Activated CD8-positive, alpha-beta T cell treated with anti-CD3 and anti-CD28 coated beads, Interleukin-2, amount 10 ng/mL, durations not matched to agents 7 days and 5 days (primary cell): ENCODE results near the gene PRSS56. TPM values are rescaled to one million over a fixed set of nuclear protein-coding genes. Genes with fewer than 3 reads are reported as not detected.

Experiments used
- ATAC-seq: fragments of 150-1000 bp; cut with Tn5 transposase; one replicate; pipeline ENCODE4 v1.10.0; 2021; ENCODE audit warnings: moderate library complexity
- CTCF ChIA-PET: fragments of 350-600 bp; sonication (Branson Sonifier 250); formaldehyde crosslinking; loops from one replicate; lab custom pipeline; 2021; ENCODE audit warnings: antibody characterized with exemption; lab: Charles Lee
- POLR2A ChIA-PET: fragments of 350-600 bp; sonication (Branson Sonifier 250); formaldehyde crosslinking; loops from one replicate; lab custom pipeline; 2021; ENCODE audit warnings: antibody characterized with exemption; lab: Charles Lee
- DNase-seq: peaks from one replicate; pipeline ENCODE4 v3.0.0-alpha.2; 2020
- H3K27ac Mint-ChIP-seq: one replicate; pipeline ENCODE4 v1.8.0; 2021; ENCODE audit warnings: mild to moderate bottlenecking, mixed read lengths
- H3K27me3 Mint-ChIP-seq: one replicate; pipeline ENCODE4 v1.8.0; 2021; ENCODE audit warnings: low read depth, mixed read lengths
- H3K36me3 Mint-ChIP-seq: one replicate; pipeline ENCODE4 v1.8.0; 2021; ENCODE audit warnings: low read depth, mixed read lengths
- H3K4me1 Mint-ChIP-seq: one replicate; pipeline ENCODE4 v1.8.0; 2021; ENCODE audit warnings: low read depth, mixed read lengths
- H3K4me3 Mint-ChIP-seq: one replicate; pipeline ENCODE4 v1.8.0; 2021; ENCODE audit warnings: mild to moderate bottlenecking, mixed read lengths
- H3K9me3 Mint-ChIP-seq: one replicate; pipeline ENCODE4 v1.8.0; 2022; ENCODE audit warnings: mixed read lengths; ENCODE audit not compliant: insufficient read depth
- total RNA-seq, 2 experiments: library from RNA; stranded (reverse); gene quantifications; one replicate each; pipeline ENCODE4 v1.2.3, GENCODE V29; 2021

The PRSS56 gene
- total RNA-seq, 2 experiments from 2014 or later = not detected

DNA sequence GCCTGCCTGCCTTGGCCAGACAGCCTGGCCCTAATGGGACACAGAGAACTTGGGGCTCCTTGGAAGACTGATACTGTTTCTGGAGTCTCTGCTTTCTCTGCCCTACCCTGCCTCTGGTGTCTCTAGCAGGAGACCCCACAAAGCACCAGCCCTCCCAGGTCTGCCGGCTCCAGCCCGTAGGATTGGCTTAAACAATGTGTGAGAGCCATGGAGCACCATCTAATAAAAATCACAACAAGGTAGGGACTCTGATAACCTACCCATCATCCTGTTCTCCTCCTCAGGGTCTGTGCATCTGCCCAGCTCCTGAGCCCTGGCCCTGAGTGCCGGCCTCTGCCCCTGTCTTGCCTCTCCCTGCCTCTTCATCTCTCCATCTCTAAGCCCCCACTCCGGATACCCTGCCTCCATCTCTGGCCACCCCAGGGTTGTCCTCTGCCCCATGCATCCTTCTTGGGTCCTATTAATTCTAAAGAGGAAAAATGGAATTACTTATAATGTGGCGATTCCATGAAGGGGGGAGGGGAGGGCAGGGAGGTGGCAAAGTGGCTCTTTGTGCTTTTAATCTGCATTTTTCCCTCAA lies 31.4 kb upstream of the PRSS56 start:
- no peak overlapping the region for H3K27ac Mint-ChIP-seq
- peaks cover 5% of the 10 kb centered on the region for H3K4me1 Mint-ChIP-seq
- no peaks in the 10 kb centered on the region for H3K36me3 Mint-ChIP-seq
- no peak for ATAC-seq
- no peaks in the 10 kb centered on the region for H3K9me3 Mint-ChIP-seq
- H3K4me3 Mint-ChIP-seq = no peak overlapping the region
- DNase-seq = no peak
- ChIA-PET POLR2A (no interaction called here), CTCF (no interaction called here)
- peaks cover 49% of the 10 kb centered on the region for H3K27me3 Mint-ChIP-seq

DNA sequence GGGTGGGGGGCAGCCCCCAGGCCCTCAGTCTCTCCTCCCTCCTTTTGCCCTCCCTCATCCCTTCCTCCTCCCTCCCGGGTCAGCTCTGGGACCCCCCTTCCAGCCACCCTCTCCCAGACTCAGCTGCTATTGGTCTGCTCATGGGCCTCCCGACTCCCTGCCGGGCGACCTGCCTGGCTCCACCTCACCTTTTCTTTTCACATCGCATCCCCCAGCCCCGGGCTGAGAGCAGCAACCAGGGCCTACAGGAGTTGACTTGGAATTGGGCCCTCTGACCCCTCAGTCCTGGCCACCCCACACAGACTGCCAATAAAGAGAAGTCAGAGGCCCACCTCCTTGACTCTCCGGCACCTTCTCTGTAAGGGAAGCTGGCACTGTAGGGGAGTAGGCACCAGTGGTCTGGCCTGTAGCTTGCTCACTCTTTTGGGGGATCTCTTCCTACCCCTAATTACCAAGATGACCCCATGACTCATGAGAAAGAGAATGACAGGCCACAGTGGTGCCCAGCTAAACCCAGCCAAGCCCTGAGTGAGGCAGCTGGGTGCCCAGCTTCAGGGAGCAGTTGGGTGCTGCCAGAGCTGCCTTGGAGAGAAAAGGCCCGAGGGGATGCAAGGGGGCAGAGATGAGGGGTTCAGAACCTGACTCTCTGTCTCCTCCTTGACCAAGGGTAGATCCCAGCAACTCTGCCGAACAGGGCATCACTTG lies 30.5 kb upstream of the PRSS56 start:
- H3K27ac Mint-ChIP-seq = no peak overlapping the region
- H3K4me1 Mint-ChIP-seq = peaks cover 5% of the 10 kb centered on the region
- no peak overlapping the region for H3K4me3 Mint-ChIP-seq
- peaks cover 43% of the 10 kb centered on the region for H3K27me3 Mint-ChIP-seq
- no peaks in the 10 kb centered on the region for H3K9me3 Mint-ChIP-seq
- CTCF ChIA-PET = no interaction called here
- no peak for ATAC-seq
- no peaks in the 10 kb centered on the region for H3K36me3 Mint-ChIP-seq
- POLR2A ChIA-PET = no interaction called here
- no peak for DNase-seq

DNA sequence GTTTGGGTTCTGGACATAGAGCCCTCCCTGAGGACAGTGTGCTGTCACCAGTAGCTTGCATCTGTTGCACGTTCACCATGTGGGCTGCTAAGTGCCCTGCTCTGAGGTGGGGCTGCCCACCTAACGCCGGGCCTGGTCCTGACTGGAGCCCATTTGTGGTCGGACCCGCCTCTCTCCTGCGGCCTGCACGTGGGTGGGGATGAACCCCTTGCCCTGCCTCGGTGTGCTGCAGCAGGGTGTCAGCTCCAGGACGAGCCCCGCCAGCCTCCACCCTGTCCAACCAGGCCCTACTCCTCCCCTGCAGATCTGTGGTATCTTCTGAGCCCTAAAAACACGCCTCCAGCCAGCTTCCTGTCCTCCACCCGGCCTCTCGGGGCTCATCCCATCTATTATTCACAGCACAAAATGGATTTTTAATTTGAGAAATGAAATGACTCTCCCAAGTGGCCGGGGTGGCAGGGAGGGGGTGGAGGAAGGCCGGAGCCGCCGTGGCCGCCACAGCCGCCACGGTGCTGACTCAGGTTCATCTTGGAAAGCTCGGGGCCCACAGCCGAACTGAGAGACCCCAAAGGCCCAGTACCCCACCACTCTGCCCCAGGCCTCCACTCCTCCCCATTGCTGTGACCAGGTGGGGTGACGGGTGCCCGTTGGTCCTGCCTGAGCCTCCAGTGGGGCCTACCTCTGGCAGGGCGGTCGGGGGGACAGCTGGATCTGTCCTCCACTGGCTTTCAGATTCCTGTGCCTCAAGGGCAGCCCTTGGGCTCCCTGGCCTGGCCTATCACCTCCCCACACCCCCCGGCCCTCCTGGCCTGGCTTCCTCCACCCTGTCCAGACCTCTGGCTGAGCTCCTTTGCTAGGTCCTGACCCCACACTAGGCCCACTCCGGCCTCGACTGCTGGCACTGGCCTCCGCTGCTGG lies 29.7 kb upstream of the PRSS56 start:
- no peak overlapping the region for H3K27ac Mint-ChIP-seq
- ChIA-PET CTCF (no interaction called here), POLR2A (no interaction called here)
- no peaks in the 10 kb centered on the region for H3K9me3 Mint-ChIP-seq
- no peak overlapping the region for H3K4me3 Mint-ChIP-seq
- H3K36me3 Mint-ChIP-seq = no peaks in the 10 kb centered on the region
- ATAC-seq (no peak), DNase-seq (no peak)
- peaks cover 37% of the 10 kb centered on the region for H3K27me3 Mint-ChIP-seq
- peaks cover under 1% of the 10 kb centered on the region for H3K4me1 Mint-ChIP-seq

DNA sequence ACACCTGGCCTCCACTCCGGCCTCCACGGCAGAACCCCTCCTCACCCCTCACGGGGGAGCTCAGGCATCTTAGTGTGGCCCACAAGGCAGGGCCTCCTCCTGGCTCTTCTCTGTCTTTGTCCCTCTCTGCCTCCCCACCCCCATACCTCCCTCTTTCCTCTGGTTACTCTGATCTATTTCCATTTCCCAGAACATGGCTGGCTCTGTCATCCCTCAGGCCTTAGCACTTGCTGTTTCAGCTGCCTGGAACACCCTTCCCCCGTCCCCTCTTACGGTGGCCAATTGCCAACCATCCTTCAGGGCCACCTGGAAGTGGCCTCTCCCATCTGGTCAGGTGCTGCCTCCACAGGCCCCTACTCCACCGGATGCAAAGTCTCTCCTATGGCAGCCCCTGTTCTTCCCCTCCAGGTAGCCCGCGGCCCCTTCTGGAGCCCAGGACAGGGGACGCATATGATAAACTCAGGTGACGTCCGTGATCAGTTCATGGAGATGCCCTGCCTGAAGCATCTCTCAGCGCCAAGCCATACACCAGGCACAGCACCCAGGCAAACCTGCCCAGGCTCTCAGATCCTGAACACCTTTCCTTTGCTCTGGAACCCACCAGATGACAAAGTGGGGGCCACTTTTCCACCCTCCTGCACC lies 28.9 kb upstream of the PRSS56 start:
- Mint-ChIP-seq H3K27ac (no peak overlapping the region), H3K36me3 (no peaks in the 10 kb centered on the region), H3K9me3 (no peaks in the 10 kb centered on the region), H3K27me3 (peaks cover 37% of the 10 kb centered on the region), H3K4me3 (no peak overlapping the region), H3K4me1 (no peaks in the 10 kb centered on the region)
- ATAC-seq (no peak), DNase-seq (no peak)
- POLR2A ChIA-PET = interaction anchor here (0.6 kb wide), 1 partner anchor 60 kb away, joined by 4 read pairs; no protein-coding TSS in a partner anchor
- CTCF ChIA-PET = no interaction called here

DNA sequence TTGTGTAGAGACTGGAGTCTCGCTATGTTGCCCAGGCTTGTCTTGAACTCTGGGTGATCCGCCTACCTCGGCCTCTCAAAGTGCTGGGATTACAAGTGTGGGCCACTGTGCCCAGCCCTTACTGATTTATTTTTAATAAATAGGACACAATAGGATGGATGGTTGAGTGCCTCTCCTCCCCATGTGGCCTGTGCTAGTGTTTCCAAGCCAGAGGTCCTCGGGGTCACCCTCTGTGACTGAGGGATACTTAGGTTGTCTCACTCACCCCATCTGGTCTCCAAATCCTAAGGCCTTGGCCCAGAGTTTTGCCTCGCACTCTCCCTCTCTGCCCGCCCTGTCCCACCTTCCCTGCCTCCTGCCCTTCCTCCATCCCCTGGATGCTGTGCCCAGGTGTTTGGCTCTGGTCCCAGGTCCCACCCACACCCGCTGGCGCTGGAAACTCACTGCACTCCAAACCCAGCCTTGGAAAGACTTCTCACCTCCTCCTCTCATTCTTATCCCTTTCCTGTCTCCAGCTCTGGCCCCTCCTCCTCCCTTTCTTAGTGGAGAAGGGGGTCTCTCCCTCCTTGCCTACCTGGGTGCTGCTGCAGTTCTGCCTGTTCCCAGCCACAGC lies 27.8 kb upstream of the PRSS56 start:
- Mint-ChIP-seq H3K36me3 (no peaks in the 10 kb centered on the region), H3K4me1 (no peaks in the 10 kb centered on the region), H3K9me3 (no peaks in the 10 kb centered on the region), H3K27ac (no peak overlapping the region), H3K27me3 (peaks cover 31% of the 10 kb centered on the region), H3K4me3 (no peak overlapping the region)
- CTCF ChIA-PET = no interaction called here
- POLR2A ChIA-PET = interaction anchor here (0.6 kb wide), 1 partner anchor 59 kb away, joined by 4 read pairs; no protein-coding TSS in a partner anchor
- DNase-seq (no peak), ATAC-seq (no peak)

DNA sequence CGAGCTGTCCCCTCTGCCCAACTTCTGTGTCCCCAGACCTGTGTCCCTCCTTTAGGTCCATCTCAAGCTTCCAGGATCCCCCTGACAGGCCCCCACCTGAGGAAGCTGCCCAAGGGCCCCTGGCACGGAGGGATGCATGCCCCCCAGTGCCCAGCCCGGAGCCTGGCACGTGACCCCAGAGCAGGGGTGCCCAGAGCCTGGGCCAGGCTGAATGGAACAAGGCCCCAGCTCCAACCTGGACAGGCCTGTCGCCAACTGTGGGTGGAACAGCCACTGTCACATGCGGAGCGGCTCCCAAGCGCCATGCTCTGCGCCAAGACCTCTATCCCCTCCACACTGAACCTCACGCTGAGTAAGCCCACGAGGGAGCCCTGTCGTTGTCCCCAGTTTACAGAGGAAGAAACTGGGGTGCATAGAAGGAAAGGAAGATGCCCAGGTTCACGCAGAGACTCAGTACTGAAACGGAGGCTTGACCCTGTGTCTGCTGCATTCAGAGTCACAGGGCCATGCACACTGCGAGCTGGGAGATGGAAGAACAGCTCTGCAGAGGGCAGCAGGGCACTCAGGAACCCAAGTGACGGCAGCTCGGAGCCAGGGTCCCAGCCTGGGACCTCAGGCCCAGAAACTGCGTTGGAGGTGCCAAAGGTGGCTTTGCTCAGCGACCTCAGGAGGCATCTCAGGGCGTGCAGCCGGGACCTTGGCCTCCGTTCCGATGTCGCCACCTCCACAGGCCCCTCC lies 27.1 kb upstream of the PRSS56 start:
- POLR2A ChIA-PET = no interaction called here
- no peak for ATAC-seq
- H3K27ac Mint-ChIP-seq = no peak overlapping the region
- CTCF ChIA-PET = no interaction called here
- no peaks in the 10 kb centered on the region for H3K36me3 Mint-ChIP-seq
- H3K4me1 Mint-ChIP-seq = no peaks in the 10 kb centered on the region
- no peak overlapping the region for H3K4me3 Mint-ChIP-seq
- H3K9me3 Mint-ChIP-seq = no peaks in the 10 kb centered on the region
- peaks cover 28% of the 10 kb centered on the region for H3K27me3 Mint-ChIP-seq
- DNase-seq = no peak

DNA sequence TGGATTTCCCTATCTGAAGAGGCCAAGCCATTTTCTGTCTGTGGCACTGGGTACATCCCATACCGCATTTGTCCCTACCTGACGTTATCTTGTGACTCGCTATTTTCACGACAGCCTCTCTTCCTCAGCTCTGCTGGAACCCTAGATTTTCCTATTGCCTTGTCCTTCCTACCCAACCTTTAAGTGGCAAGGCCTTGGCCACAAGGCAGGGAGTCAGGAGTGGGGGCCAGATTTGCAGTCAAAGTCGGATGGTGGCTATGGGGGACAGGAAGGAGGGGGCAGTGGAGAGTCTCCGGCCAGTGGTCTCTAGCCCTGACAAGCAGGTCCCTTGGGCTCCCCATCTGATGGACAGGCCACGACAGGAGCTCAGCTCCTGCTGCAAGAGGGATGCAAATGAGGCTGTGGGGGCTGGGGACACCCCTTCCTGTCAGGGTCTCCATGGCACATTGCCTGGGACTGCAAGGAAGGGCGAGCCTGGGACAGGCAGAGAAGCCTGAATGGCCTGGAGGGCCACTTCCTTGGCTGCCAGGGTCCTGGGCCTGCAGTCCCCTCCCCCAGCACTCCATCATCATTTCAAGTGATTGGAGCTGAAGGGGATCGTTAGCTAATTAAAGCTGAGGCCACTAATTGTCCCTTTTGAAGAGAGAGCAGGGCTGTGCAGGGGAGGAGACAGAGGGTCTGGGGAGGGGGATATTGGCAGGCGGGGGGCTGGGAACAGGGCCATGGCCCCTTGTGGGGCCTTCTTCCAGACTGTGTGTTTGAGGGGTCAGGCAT lies 26.3 kb upstream of the PRSS56 start:
- Mint-ChIP-seq H3K4me3 (no peak overlapping the region), H3K27me3 (peaks cover 25% of the 10 kb centered on the region), H3K36me3 (no peaks in the 10 kb centered on the region), H3K9me3 (no peaks in the 10 kb centered on the region), H3K4me1 (no peaks in the 10 kb centered on the region), H3K27ac (no peak overlapping the region)
- ChIA-PET CTCF (no interaction called here), POLR2A (no interaction called here)
- ATAC-seq (no peak), DNase-seq (no peak)

DNA sequence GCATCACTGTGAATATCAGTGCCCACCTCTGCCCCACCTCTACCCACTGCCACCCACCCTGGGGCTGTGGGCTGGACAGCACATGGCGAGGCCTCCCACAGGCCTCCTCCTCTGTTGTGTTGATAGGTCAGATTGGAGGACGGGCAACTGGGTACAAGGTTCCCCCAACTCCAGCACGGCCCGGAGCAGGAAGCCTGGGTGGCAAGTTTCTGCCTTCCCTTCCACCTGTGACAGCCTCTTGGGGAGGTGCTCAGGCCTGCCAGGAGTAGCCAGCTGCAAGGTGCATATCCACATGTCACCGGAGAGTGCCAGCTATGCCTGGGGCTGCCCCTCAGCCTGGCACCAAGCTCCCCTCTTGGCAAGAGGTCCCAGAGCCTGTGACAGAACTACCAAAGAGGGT lies 25.6 kb upstream of the PRSS56 start:
- Mint-ChIP-seq H3K4me3 (no peak overlapping the region), H3K36me3 (no peaks in the 10 kb centered on the region), H3K4me1 (no peaks in the 10 kb centered on the region), H3K27ac (no peak overlapping the region), H3K9me3 (no peaks in the 10 kb centered on the region), H3K27me3 (peaks cover 21% of the 10 kb centered on the region)
- CTCF ChIA-PET = no interaction called here
- POLR2A ChIA-PET = no interaction called here
- DNase-seq = no peak
- no peak for ATAC-seq

DNA sequence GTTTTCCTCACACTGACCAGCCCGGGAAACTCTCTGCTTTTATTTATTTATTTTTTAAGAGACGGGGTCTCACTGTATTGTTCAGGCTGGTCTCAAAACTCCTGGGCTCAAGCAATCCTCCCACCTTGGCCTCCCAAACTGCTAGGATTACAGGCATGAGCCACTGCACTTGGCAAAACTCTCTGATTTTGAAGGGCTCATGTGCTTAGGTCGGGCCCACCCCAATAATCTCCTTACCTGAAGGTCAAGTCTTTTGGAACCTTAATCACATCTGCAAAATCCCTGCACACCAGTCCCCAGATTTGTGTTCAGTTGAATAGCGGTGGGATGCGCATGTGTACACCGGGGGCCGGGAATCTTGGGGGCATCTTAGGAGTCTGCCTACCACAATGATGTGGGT lies 24.9 kb upstream of the PRSS56 start:
- DNase-seq = no peak
- H3K4me3 Mint-ChIP-seq = no peak overlapping the region
- POLR2A ChIA-PET = no interaction called here
- no peak for ATAC-seq
- no peaks in the 10 kb centered on the region for H3K9me3 Mint-ChIP-seq
- peaks cover 19% of the 10 kb centered on the region for H3K27me3 Mint-ChIP-seq
- CTCF ChIA-PET = no interaction called here
- no peaks in the 10 kb centered on the region for H3K4me1 Mint-ChIP-seq
- H3K27ac Mint-ChIP-seq = no peak overlapping the region
- H3K36me3 Mint-ChIP-seq = no peaks in the 10 kb centered on the region

DNA sequence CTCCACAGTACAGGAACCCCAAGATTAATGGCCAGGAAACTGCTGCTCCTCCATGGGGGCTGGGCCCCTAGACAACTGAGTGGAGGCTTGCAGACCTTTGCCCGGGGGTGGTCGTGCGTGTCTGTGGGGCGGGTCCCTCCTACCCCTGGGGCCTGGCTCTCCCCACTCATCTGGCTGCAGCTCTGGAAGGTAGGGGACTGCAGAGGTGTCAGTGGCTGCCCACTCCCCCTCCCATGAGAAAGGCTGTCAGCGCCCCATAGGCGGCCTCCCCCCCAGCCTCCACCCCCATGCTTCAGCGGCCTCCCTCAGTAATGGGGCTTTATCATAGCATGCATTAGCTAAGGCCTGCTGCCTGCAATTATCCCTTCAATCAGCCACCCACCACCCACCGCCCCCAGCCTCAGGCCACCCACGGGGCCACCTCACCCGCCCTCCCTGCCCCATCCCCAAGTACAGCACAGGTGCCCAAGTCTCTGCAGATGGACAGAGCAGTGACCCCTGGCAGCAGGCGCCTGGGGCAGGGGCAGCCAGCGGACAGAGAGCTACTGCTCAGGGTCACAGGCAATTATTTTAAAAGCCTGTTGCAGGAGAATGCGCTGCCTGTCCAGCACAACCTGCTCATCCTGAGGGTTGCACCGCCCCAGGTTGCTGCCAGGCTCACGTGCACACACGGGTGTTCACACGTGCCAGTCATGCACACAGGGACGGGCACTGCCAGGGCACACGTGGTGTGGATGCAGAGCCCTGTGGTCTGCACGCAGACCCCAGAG lies 23.5 kb upstream of the PRSS56 start:
- no peak for ATAC-seq
- DNase-seq = no peak
- no peak overlapping the region for H3K4me3 Mint-ChIP-seq
- H3K4me1 Mint-ChIP-seq = no peaks in the 10 kb centered on the region
- H3K9me3 Mint-ChIP-seq = no peaks in the 10 kb centered on the region
- peaks cover 14% of the 10 kb centered on the region for H3K27me3 Mint-ChIP-seq
- CTCF ChIA-PET = no interaction called here
- POLR2A ChIA-PET = no interaction called here
- H3K27ac Mint-ChIP-seq = no peak overlapping the region
- H3K36me3 Mint-ChIP-seq = no peaks in the 10 kb centered on the region
